Activated T-helper 1 cell treated with anti-CD3 and anti-CD28 coated beads, Interleukin-2, amount 50 U/mL, for 16 hours (primary cell): ENCODE results near the gene MAGEA12.
"Not testable (repeated sequence)": the region's sequence is repeated elsewhere in the genome, so short reads cannot be mapped to it uniquely, and the experiment has no call there.

ENCODE experiments used
- DNase-seq, 2 donors: peaks; one replicate each; pipeline ENCODE4 v3.0.0-alpha.2; 2020; ENCODE audit warnings: low read depth in 1 of 2, low spot score in 1 of 2

Gene MAGEA12, protein sequence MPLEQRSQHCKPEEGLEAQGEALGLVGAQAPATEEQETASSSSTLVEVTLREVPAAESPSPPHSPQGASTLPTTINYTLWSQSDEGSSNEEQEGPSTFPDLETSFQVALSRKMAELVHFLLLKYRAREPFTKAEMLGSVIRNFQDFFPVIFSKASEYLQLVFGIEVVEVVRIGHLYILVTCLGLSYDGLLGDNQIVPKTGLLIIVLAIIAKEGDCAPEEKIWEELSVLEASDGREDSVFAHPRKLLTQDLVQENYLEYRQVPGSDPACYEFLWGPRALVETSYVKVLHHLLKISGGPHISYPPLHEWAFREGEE

DNA sequence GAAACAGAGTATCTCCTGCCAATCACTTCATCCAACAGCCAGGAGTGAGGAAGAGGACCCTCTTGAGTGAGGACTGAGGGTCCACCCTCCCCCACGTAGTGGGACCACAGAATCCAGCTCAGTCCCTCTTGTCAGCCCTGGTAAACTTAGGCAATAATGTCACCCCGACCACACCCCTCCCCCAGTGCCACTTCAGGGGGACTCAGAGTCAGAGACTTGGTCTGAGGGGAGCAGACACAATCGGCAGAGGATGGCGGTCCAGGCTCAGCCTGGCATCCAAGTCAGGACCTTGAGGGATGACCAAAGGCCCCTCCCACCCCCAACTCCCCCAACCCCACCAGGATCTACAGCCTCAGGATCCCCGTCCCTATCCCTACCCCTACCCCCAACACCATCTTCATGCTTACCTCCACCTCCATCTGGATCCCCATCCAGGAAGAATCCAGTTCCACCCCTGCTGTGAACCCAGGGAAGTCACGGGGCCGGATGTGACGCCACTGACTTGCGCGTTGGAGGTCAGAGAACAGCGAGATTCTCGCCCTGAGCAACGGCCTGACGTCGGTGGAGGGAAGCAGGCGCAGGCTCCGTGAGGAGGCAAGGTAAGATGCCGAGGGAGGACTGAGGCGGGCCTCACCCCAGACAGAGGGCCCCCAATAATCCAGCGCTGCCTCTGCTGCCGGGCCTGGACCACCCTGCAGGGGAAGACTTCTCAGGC is at the start of gene MAGEA12, which contains the start of gene CSAG1:
Gene MAGEA12, plus strand, starts transcription at position 497 of the 715 bp plus-strand sequence. CDS start 2,405 bp downstream, outside the sequence.
Gene CSAG1, minus strand, starts transcription at position 461 of the 715 bp plus-strand sequence. CDS start 1,261 bp downstream, outside the sequence.
- no peak for DNase-seq

DNA sequence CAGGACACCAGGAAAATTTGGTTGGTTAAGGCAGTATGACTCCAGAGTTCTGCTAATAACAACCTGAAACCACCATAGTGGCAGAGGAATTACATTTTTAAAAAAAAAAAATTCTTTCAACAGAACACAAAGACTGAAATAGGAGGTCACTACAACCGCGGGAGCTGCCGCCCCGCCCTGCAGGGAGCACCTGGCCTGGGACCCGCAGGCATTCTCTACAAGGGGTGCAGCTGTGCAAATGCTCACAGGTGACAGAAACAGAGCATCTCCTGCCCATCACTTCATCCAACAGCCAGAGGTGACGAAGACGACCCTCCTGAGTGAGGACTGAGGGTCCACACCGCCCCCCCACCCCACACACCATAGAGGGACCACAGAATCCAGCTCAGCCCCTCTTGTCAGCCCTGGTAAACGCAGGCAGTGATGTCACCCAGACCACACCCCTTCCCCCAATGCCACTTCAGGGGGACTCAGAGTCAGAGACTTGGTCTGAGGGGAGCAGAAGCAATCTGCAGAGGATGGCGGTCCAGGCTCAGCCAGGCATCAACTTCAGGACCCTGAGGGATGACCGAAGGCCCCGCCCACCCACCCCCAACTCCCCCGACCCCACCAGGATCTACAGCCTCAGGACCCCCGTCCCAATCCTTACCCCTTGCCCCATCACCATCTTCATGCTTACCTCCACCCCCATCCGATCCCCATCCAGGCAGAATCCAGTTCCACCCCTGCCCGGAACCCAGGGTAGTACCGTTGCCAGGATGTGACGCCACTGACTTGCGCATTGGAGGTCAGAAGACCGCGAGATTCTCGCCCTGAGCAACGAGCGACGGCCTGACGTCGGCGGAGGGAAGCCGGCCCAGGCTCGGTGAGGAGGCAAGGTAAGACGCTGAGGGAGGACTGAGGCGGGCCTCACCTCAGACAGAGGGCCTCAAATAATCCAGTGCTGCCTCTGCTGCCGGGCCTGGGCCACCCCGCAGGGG is 35.3 kb upstream of the MAGEA12 start, which contains the start of gene MAGEA3:
Gene MAGEA3, plus strand, starts transcription at position 843 of the 980 bp plus-strand sequence. CDS start 2,039 bp downstream, outside the sequence.
- DNase-seq = not testable (repeated sequence)

DNA sequence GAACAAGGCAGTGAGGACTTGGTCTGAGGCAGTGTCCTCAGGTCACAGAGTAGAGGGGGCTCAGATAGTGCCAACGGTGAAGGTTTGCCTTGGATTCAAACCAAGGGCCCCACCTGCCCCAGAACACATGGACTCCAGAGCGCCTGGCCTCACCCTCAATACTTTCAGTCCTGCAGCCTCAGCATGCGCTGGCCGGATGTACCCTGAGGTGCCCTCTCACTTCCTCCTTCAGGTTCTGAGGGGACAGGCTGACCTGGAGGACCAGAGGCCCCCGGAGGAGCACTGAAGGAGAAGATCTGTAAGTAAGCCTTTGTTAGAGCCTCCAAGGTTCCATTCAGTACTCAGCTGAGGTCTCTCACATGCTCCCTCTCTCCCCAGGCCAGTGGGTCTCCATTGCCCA is 33.2 kb upstream of the MAGEA12 start:
- DNase-seq = not testable (repeated sequence)

DNA sequence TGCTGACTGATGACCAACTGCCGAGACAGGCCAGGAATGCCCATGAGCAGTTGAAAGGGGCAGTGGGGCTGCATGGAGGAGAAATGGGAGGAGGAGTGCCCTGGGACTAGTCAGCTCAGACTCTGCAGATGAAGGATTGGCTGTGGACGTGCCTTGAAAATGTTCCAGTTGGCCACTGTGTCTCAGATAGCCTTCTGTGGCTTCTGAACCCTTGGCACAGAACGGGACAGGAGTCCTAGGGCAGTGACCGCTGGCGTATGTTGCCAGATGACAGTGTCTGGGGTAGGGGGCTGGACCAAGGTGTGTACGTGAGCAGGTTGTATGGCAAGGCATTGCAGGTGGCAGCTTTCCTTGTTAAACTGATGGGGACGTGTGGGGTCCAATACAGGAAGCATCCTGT is 27.1 kb upstream of the MAGEA12 start:
- not testable (repeated sequence) for DNase-seq

DNA sequence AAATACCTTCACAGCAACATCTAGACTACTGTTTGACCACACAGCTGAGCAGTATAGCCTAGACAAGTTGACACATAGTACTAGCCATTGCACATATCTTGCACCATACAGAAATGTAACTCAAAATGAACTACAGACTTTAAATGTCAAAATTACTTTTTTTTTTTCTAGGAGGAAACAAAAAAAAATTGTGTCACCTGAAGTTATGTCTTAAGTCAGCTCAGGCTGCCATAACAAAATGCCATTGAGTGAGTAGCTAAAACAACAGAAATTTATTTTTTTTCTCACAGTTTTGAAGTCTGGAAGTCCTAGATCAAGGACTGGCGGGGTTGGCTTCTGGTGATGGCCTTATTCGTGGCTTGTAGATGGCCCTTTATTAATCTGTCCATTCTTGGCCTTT is 24.4 kb upstream of the MAGEA12 start, which contains the start of gene CSAG2:
Gene CSAG2, minus strand, starts transcription at position 101 of the 400 bp plus-strand sequence. CDS start 161 bp downstream, outside the sequence.
- not testable (repeated sequence) for DNase-seq

DNA sequence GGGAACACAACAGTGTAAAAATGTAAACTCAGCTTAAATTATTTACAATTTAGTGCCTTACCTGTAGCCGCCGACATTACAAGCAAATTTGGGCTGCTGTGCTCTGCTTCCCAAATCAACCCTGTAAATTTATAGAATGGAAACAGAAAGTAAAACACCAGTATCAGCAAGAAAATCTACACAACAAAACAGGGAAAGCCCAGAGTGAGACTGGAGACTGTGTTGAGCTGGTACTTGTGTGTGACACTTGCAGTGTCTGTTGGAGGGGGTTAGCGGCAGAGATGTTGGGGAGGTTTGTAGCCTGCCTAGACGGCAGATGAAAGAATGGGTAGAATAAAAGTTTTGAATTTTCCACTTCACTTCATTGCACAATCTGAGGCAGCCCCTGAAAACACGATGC is 20.4 kb upstream of the MAGEA12 start:
- DNase-seq = not testable (repeated sequence)

DNA sequence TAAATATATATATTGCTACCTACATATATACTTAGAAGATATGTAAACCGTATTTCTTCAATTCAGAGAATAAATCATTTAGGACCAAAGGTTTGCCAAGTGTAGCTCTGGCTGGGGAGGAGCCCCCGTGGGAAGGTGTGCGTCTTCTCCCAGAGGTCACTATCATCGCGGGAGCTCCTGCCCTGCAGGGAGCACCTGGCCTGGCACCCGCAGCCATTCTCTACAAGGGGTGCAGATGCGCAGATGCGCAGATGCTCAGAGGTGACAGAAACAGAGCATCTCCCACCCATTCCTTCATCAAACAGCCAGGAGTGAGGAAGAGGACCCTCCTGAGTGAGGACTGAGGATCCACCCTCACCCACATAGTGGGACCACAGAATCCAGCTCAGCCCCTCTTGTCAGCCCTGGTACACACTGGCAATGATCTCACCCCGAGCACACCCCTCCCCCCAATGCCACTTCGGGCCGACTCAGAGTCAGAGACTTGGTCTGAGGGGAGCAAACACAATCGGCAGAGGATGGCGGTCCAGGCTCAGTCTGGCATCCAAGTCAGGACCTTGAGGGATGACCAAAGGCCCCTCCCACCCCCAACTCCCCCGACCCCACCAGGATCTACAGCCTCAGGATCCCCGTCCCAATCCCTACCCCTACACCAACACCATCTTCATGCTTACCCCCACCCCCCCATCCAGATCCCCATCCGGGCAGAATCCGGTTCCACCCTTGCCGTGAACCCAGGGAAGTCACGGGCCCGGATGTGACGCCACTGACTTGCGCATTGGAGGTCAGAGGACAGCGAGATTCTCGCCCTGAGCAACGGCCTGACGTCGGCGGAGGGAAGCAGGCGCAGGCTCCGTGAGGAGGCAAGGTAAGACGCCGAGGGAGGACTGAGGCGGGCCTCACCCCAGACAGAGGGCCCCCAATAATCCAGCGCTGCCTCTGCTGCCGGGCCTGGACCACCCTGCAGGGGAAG is 19.5 kb upstream of the MAGEA12 start, which contains the start of gene MAGEA2B:
Gene MAGEA2B, plus strand, starts transcription at position 814 of the 973 bp plus-strand sequence. CDS start 2,479 bp downstream, outside the sequence.
- not testable (repeated sequence) for DNase-seq

DNA sequence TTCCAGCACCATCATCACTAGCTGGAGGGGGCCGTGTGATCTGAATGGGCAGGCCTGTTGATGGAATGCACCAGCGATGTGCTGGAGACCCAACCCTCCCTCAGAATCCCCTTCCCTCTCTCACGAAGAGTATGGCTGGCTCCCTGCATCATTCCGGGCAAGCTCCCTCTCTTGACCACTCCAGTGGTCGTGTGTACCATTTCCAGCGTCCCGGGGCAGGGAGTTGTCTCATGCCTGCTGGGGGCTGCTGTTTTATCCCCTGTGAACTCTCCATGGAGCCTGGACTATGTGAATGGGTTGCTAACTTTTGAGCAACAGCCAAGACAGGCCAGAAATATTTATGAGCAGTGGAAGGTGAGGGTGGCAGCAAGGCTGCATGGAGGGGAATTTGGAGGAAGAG is 8.1 kb upstream of the MAGEA12 start:
- no peak for DNase-seq

DNA sequence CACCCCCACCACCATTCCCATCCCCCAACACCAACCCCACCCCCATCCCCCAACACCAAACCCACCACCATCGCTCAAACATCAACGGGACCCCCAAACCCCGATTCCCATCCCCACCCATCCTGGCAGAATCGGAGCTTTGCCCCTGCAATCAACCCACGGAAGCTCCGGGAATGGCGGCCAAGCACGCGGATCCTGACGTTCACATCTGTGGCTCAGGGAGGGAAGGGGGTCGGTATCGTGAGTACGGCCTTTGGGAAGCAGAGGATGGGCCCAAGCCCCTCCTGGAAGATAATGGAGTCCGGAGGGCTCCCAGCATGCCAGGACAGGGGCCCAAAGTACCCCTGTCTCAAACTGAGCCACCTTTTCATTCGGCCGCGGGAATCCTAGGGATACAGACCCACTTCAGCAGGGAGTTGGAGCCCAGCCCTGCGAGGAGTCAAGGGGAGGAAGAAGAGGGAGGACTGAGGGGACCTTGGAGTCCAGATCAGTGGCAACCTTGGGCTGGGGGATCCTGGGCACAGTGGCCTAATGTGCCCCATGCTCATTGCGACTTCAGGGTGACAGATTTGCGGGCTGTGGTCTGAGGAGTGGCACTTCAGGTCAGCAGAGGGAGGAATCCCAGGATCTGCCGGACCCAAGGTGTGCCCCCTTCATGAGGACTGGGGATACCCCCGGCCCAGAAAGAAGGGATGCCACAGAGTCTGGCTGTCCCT is 744 bp downstream of the MAGEA12 start:
- not testable (repeated sequence) for DNase-seq

DNA sequence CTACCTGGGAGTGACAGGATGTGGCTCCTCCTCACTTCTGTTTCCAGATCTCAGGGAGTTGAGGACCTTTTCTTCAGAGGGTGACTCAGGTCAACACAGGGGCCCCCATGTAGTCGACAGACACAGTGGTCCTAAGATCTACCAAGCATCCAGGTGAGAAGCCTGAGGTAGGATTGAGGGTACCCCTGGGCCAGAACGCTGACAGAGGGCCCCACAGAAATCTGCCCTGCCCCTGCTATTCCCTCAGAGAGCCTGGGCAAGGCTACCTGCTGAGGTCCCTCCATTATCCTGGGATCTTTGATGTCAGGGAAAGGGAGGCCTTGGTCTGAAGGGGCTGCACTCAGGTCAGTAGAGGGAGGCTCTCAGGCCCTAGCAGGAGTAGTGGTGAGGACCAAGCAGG is 1.5 kb downstream of the MAGEA12 start:
- DNase-seq = no peak

DNA sequence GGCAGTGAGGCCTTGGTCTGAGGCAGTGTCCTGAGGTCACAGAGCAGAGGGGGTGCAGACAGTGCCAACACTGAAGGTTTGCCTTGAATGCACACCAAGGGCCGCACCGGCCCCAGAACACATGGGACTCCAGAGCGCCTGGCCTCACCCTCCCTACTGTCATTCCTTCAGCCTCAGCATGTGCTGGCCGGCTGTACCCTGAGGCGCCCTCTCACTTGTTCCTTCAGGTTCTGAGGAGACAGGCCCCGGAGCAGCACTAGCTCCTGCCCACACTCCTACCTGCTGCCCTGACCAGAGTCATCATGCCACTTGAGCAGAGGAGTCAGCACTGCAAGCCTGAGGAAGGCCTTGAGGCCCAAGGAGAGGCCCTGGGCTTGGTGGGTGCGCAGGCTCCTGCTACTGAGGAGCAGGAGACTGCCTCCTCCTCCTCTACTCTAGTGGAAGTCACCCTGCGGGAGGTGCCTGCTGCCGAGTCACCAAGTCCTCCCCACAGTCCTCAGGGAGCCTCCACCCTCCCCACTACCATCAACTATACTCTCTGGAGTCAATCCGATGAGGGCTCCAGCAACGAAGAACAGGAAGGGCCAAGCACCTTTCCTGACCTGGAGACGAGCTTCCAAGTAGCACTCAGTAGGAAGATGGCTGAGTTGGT is 2.4 kb downstream of the MAGEA12 start:
- DNase-seq = no peak

DNA sequence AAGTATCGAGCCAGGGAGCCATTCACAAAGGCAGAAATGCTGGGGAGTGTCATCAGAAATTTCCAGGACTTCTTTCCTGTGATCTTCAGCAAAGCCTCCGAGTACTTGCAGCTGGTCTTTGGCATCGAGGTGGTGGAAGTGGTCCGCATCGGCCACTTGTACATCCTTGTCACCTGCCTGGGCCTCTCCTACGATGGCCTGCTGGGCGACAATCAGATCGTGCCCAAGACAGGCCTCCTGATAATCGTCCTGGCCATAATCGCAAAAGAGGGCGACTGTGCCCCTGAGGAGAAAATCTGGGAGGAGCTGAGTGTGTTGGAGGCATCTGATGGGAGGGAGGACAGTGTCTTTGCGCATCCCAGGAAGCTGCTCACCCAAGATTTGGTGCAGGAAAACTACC is 3.0 kb downstream of the MAGEA12 start:
- not testable (repeated sequence) for DNase-seq

DNA sequence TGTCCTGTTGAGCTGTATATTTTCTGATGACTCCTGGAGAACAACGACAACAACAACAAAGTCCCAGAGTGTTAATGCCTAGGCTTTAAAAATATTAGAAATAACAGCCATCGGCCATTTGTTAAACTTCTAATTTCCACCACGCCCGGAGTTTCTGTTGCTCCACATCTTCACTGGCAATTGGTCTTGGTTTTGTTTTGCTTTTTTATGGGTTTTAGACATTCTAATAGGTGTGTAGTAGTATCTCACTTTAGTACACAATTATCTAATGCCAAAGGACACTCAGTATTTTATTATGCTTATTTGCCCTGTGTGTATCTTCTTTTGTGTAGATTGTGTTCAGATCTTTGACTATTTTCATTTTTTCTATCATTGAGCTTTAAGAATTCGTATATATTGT is 5.0 kb downstream of the MAGEA12 start:
- no peak for DNase-seq

DNA sequence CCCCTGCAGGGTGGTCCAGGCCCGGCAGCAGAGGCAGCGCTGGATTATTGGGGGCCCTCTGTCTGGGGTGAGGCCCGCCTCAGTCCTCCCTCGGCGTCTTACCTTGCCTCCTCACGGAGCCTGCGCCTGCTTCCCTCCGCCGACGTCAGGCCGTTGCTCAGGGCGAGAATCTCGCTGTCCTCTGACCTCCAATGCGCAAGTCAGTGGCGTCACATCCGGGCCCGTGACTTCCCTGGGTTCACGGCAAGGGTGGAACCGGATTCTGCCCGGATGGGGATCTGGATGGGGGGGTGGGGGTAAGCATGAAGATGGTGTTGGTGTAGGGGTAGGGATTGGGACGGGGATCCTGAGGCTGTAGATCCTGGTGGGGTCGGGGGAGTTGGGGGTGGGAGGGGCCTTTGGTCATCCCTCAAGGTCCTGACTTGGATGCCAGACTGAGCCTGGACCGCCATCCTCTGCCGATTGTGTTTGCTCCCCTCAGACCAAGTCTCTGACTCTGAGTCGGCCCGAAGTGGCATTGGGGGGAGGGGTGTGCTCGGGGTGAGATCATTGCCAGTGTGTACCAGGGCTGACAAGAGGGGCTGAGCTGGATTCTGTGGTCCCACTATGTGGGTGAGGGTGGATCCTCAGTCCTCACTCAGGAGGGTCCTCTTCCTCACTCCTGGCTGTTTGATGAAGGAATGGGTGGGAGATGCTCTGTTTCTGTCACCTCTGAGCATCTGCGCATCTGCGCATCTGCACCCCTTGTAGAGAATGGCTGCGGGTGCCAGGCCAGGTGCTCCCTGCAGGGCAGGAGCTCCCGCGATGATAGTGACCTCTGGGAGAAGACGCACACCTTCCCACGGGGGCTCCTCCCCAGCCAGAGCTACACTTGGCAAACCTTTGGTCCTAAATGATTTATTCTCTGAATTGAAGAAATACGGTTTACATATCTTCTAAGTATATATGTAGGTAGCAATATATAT is 20.4 kb downstream of the MAGEA12 start, which contains the start of gene MAGEA2:
Gene MAGEA2, minus strand, starts transcription at position 157 of the 965 bp plus-strand sequence. CDS start 2,479 bp downstream, outside the sequence.
- DNase-seq = not testable (repeated sequence)

DNA sequence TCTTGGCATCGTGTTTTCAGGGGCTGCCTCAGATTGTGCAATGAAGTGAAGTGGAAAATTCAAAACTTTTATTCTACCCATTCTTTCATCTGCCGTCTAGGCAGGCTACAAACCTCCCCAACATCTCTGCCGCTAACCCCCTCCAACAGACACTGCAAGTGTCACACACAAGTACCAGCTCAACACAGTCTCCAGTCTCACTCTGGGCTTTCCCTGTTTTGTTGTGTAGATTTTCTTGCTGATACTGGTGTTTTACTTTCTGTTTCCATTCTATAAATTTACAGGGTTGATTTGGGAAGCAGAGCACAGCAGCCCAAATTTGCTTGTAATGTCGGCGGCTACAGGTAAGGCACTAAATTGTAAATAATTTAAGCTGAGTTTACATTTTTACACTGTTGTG is 21.3 kb downstream of the MAGEA12 start:
- not testable (repeated sequence) for DNase-seq

DNA sequence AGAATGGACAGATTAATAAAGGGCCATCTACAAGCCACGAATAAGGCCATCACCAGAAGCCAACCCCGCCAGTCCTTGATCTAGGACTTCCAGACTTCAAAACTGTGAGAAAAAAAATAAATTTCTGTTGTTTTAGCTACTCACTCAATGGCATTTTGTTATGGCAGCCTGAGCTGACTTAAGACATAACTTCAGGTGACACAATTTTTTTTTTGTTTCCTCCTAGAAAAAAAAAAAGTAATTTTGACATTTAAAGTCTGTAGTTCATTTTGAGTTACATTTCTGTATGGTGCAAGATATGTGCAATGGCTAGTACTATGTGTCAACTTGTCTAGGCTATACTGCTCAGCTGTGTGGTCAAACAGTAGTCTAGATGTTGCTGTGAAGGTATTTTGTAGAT is 25.4 kb downstream of the MAGEA12 start, which contains the start of gene CSAG3:
Gene CSAG3, plus strand, starts transcription at position 301 of the 400 bp plus-strand sequence.
- not testable (repeated sequence) for DNase-seq

DNA sequence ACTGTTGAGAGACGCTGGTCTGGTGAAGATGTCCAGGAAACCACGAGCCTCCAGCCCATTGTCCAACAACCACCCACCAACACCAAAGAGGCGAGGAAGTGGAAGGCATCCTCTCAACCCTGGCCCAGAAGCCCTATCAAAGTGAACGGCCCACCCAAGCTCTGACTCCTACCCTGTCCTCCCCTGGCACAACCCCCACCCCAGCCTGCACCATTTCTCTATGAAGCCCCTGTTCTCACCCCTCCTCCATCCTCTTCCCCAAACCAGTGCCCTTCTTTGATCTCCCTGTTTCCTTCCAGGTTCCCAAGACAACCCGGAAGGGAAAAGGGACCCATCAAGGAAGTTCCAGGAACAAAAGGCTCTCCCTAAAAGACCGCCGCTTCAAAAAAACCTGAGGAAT is 26.0 kb downstream of the MAGEA12 start:
- not testable (repeated sequence) for DNase-seq
